Pancreas (tissue), 10 donors: ENCODE results near the gene TOE1. TPM values are rescaled to one million over a fixed set of nuclear protein-coding genes. Genes with fewer than 3 reads are reported as not detected.

ENCODE experiments used
- ATAC-seq, 4 donors: fragments of 200-7000 bp; cut with Tn5 transposase; one replicate each; pipeline versions ENCODE4 v1.8.0 to v1.9.1; 2020; ENCODE audit warnings: mild to moderate bottlenecking in 4 of 4, moderate library complexity in 4 of 4
- DNase-seq, 6 donors: peaks; one replicate each; pipeline ENCODE4 v3.0.0-alpha.2; 2020
- FAIRE-seq: peaks from 2 replicates; lab custom pipeline; 2012; peaks lifted over from hg19 to GRCh38; lab: Jason Lieb, UNC
- H3K27ac ChIP-seq, 4 donors: fragments of 200-600 bp; sonication (generic); 1 replicate in 3 of 4; 2 replicates in 1 of 4; pipeline versions ENCODE4 v1.5.0 to v1.8.0; 2020
- H3K27me3 ChIP-seq, 4 donors: fragments of 200-600 bp; one replicate each; pipeline ENCODE4 v1.8.0; 2021
- H3K36me3 ChIP-seq, 3 donors: fragments of 200-600 bp; sonication (generic) in 1 of 3; one replicate each; pipeline versions ENCODE4 v1.5.0 to v1.8.0; 2020 to 2021
- H3K4me1 ChIP-seq, 3 donors: fragments of 200-600 bp; one replicate each; pipeline ENCODE4 v1.8.0; 2021
- H3K4me3 ChIP-seq, 4 donors: fragments of 200-600 bp; sonication (generic) in 2 of 4; one replicate each; pipeline versions ENCODE4 v1.5.0 to v1.8.0; 2020 to 2021
- H3K9me3 ChIP-seq, 4 donors: fragments of 200-600 bp; one replicate each; pipeline ENCODE4 v1.8.0; 2021
- CTCF ChIP-seq, 4 donors: fragments of 200-600 bp; sonication (generic) in 3 of 4; IDR thresholded peaks; one replicate each; pipeline versions ENCODE4 v1.5.0 to v1.8.0; 2021; ENCODE audit warnings: antibody characterized with exemption in 4 of 4
- WGBS, 2 donors: extraction: QIAGEN DNeasy Blood & Tissue Kit; methylation state at CpG; one replicate each; pipeline ENCODE4 v1.1.7; 2013; 5-methylcytosine and 5-hydroxymethylcytosine counted together
- intact Hi-C, 3 donors: fragments of 100-400 bp; cut with DNase I; formaldehyde crosslinking; loops; one replicate each; pipeline versions ENCODE4 v1.11.1 to v1.14.2; 2022
- polyA plus RNA-seq, 2 donors: library from polyadenylated mRNA; stranded (reverse); fragments of 200-250 nt; gene quantifications; one replicate each; pipeline ENCODE4 v1.2.3, GENCODE V29; 2013
- total RNA-seq, 6 donors: library from RNA; stranded (reverse); fragmentation: NEBNext Ultra II Directional in 4 of 6; extraction: Animal tissue kit (Norgen Biotek cat#: 25700) in 4 of 6; gene quantifications; one replicate each; pipeline versions ENCODE4 v1.2.1 to v1.2.4, GENCODE V29; 2021 to 2023
- donor health status: healthy with polysubstance abuse.
- donor health status: DM: no; HTN: no; CAD: no; lungs with moderate emphysema.
- donor health status: DM: no; HTN: no; CAD: no.
- donor health status: control.
- donor health status: control.
- donor health status: Bipolar disorder and iron deficiency.
- donor health status: DM: yes; HTN: yes; CAD: no.
- donor health status: DM: no; HTN: no; CAD: no.
- donor health status: DM: no; HTN: no; CAD: no.
- donor health status: DM: yes; HTN: yes; CAD: no.

TOE1 gene
- total and polyA plus RNA-seq, 8 donors: 2.4 to 8.2 (median 4.0) TPM

GRCh38 chr1:45386219-45386618 lies 46.2 kb downstream of the TOE1 start:
- intact Hi-C loops: no loop called here
- DNase-seq (no peak), FAIRE-seq (no peak), ATAC-seq (no peak)
- no peak overlapping the region for H3K4me3 ChIP-seq
- 93 to 95% methylated on average over 3 of the region's 3 CpGs for WGBS, 2 donors
- no peaks in the 10 kb centered on the region for H3K27me3 ChIP-seq
- H3K27ac ChIP-seq: no peak overlapping the region
- no peaks in the 10 kb centered on the region for H3K4me1 ChIP-seq
- TF ChIP-seq CTCF (IDR thresholded peaks at IDR 0.05): no peak
- no peaks in the 10 kb centered on the region for H3K36me3 ChIP-seq
- no peaks in the 10 kb centered on the region for H3K9me3 ChIP-seq

Other genes with a start within 250 kb of the TOE1 start
- 1 to 10 TPM; 1.9 to 2.7 (median 2.4) TPM for gene ZSWIM5, start 133.6 kb upstream of the TOE1 start, total RNA-seq
- 1 to 10 TPM in 1 of 2 donors, under 1 TPM in 1; 0.76 to 2.6 TPM for gene ZSWIM5, start 133.6 kb upstream of the TOE1 start, polyA plus RNA-seq
- under 1 TPM in 5 of 6 donors, not detected in 1; 0.14 to 0.85 (median 0.31) TPM for gene HPDL, start 13.3 kb upstream of the TOE1 start, total RNA-seq
- under 1 TPM; 0.23 TPM for gene HPDL, start 13.3 kb upstream of the TOE1 start, polyA plus RNA-seq
- 10 to 100 TPM in 5 of 6 donors, 1 to 10 TPM in 1; 9.5 to 13.9 (median 11.7) TPM for gene MUTYH, start 270 bp downstream of the TOE1 start, total RNA-seq
- gene MUTYH, start 270 bp downstream of the TOE1 start, polyA plus RNA-seq: 10 to 100 TPM; 31.6 to 44.2 TPM
- gene TESK2, start 151.0 kb downstream of the TOE1 start, total RNA-seq: 1 to 10 TPM; 1.9 to 3.6 (median 2.6) TPM
- 1 to 10 TPM; 1.5 to 3.2 TPM for gene TESK2, start 151.0 kb downstream of the TOE1 start, polyA plus RNA-seq
- gene CCDC163, start 159.9 kb downstream of the TOE1 start, total RNA-seq: 1 to 10 TPM; 1.2 to 4.0 (median 2.2) TPM
- gene CCDC163, start 159.9 kb downstream of the TOE1 start, polyA plus RNA-seq: 1 to 10 TPM; 3.2 to 4.6 TPM
- 1 to 10 TPM; 3.2 to 5.7 (median 4.0) TPM for gene MMACHC, start 160.1 kb downstream of the TOE1 start, total RNA-seq
- gene MMACHC, start 160.1 kb downstream of the TOE1 start, polyA plus RNA-seq: 1 to 10 TPM; 1.2 to 1.5 TPM
- gene PRDX1, start 181.7 kb downstream of the TOE1 start, total RNA-seq: 100 to 1,000 TPM in 2 of 6 donors, 10 to 100 TPM in 4; 49.3 to 124 (median 61.7) TPM
- 100 to 1,000 TPM; 111 to 142 TPM for gene PRDX1, start 181.7 kb downstream of the TOE1 start, polyA plus RNA-seq
- gene AKR1A1, start 210.7 kb downstream of the TOE1 start, total RNA-seq: 100 to 1,000 TPM in 3 of 6 donors, 10 to 100 TPM in 3; 77.6 to 127 (median 110) TPM
- gene AKR1A1, start 210.7 kb downstream of the TOE1 start, polyA plus RNA-seq: 100 to 1,000 TPM; 133 to 138 TPM
- gene NASP, start 243.9 kb downstream of the TOE1 start, total RNA-seq: 10 to 100 TPM; 14.5 to 29.5 (median 21.7) TPM
- gene NASP, start 243.9 kb downstream of the TOE1 start, polyA plus RNA-seq: 100 to 1,000 TPM in 1 of 2 donors, 10 to 100 TPM in 1; 55.6 to 113 TPM